HG03469 (cell line): Measurements from ENCODE around the gene PLEKHG5.

Experiments used
- ATAC-seq: cut with Tn5 transposase; IDR thresholded peaks from one replicate; pipeline ENCODE4 v1.9.1; 2021; ENCODE audit warnings: mild to moderate bottlenecking, moderate library complexity, moderate number of reproducible peaks; ENCODE audit not compliant: unreplicated experiment

The PLEKHG5 gene

DNA sequence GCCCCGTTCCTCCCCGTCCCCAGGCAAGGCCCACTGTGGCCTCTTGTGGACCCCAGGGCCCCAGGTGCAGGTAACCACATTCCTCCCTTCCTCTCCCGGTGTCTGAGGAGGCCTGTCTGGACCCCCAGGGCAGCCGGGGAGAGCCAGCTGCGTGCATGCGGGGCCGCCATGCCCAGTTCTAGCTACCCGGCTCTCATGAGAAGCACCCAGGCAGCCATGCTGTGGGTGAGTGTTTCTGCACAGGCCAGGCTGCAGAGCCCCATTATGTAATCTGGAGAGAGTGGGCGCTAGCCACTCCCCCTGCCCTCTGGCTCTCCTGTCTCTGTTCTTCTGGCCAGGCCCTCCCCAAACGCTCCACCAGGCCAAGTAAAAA, 18.4 kb upstream of the PLEKHG5 start:
- ATAC-seq = no peak

DNA sequence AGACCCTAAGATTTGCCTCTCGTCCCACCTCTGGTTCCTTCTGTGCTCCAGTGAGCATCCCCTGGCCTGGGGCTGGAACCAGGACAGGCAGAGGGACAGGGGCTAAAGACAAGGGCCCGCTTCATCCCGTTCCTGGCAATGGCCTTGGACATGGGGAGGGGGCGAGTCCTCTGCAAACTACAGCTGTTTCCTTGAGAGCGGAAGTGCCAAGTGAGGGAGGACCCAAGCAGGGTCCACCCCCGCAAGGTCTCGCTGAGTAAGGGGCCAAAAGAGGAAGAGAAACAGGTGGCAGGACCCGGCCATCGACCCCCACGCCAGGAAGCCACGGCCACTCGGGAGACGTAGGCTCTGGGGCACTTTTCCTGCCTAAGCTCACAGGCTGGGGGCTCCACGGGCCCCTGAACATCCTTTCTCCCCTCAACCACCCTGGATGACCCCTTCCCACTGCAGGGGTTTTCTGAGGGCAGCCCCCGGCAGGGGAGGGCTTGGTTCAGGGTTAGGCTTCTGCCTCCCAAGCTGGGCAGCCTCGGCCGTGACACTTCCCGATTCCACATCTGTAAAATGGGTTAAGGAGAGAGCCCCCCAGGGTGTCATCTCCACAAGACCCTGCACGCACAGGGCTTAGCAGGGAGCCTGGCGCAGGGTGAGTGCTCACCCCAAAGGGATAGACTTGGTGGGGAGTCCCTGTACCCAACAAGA, 17.9 kb upstream of the PLEKHG5 start:
- ATAC-seq = no peak

DNA sequence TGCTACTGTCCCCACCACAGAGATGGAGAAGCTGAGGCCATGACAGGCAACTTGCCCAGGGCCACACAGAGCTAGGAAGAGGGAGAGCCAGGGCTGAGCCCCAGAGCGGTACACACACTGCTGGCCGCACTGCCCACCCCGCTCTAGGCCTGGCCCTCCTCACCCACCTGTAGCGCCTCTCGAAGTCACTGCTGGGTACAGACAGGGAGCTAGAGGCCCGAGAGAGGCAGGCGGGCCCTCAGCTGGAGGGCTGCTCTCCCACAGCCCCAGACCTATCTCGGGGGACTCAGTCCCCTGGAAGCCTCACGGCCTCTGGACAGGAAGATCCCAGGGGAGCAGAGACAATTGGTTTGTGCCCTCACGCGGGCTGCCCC, 17.3 kb upstream of the PLEKHG5 start:
- no peak for ATAC-seq

DNA sequence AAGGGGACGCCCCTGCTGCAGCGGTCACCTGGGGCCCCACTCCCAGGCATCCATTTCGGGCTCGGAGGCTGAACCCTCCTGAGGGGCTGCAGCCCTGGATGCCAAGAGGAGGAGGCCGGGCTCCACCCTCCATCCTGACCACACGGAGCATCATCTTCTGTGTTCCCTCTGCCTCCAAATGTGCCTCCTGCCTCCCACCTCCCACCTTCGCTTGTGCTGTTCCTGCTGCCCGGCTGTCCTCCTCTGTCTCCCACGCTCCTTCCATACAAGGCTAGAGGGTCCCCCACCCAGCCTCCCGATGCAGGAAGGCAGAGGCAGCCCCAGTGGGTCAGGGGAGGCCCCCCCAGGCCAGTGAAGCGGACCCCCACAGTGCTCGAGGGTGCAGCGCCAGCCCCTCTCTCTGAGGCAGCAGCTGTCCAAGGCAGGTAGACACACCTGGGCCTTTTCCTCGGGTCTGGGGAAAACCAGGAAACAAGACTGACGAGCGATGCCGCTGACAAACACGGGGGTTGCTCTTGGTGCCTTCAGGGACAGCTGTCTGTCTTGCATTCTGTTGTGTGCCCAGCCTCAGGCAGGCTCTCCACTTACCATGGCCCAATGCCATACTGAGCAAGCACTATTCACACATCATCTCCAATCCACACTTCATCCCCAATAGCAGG, 16.8 kb upstream of the PLEKHG5 start:
- ATAC-seq = no peak

DNA sequence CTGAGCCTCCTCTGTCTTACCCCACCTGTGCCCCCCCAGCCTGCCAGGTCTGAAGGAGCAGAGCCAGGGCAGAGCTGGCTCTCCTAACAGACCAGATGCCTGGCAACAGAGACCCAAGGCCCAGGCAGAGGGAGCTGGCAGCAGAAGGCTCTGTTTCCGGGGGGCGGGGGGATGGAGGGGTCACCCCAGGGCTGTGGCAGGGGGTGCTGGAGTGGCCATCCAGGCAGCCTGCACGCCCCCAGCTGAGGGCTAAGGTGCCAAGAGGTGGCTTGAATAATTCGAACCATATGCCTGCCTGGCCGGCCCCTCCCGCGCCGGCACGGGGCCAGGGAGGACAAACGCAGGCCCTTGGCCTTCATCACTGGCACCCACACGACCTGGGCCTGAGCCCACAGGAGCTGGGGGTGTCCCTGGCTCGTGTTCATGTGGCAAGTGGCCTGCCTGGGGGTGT, 16.0 kb upstream of the PLEKHG5 start:
- no peak for ATAC-seq

DNA sequence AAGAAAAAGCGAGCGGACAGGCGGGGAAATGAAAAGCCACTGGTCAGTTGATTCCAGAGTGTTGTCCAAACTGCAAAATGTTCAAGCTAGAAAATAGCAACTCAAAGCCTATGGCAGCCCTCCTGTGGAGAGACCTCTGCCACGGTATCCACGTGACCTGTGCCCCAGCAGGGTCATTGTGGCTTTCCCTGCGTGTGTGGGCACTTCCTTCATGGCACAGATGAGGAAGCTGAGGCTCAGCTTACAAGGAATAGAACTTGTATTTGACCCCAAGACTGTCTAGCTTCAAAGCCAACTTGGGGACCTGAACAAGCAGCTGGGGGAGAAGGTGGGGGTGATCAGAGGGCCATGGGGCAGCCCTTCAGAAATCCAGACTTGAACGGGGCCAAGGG, 15.6 kb upstream of the PLEKHG5 start:
- ATAC-seq = no peak

DNA sequence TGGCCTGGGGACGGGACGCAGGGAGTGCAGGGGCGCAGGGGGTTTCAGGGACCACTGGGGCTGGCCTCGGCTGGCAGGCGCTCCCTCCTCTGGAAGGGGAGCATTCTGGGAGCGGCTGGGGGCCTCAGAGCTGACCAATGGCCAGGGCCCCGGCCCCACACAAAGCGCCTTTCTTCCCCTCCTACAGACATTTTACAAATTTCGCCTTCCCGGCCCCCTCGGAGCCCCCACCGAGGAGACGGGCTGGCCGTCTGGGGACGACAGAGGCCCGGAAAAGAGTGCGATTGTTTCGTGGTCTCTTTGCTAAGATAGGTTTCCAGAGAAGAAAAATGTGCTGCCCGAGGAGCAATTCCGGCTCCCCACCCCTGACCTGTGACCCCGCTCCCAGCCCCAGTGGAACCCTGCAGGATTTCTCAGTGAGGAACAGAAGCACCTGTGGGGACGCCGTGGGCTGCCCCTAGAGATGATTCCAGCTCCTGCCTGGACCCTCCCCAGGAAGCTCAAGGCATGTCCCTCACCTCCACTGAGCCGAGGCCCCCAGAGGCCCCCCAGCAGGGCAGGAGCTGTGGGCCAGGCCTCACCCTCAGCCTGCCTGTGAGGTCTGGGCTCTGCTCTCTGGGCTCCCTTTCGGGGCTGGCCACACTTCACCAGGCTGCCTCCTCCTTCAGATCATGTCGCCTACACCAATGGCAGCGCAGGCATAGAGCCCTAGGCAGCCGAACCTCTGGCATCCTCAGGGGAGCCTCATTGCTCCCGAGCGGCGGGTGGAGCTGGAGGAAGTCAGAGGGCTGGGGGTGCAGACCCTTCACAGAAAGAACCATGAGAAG, 15.0 kb upstream of the PLEKHG5 start:
- no peak for ATAC-seq

DNA sequence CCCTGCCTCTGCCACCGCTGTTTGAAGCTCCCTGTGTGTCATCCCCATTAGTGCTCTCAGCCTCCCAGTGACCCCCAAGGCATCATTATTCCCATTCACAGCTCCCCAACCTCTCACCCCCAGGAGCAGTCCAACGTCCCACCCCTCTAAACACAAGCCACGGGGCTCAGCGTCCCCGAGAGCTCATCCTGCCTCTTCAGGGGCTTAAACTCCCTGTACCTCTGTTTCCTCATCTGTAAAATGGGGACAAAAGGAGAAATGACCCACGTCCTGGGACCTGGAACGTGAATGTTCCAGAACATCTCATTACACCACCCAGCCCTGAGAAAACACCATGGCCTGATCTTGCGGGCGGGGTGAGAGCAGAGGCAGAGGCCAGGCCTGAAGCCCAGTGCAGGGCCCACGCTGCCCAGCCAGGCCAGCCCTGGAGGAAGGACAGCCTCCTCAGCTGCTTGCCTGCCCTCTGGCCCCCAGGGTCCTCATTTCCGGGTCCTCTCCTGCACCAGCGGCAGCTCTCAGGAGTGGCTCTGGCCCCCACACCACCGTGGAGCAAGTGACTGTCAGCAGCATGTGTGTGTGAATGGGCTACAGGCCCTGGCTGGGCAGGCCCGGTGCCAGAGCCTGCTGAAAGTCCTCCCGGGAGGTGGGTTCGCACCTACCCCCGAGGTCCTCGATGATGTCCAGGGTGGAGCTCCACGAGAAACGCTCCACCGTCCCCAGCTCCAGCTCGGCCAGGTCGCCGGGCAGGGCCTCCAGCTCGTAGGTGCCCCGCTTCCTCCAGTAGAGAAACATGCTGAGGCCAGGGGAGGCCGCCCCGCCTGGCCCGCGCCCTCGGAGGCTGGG, 14.1 kb upstream of the PLEKHG5 start:
- ATAC-seq = no peak

DNA sequence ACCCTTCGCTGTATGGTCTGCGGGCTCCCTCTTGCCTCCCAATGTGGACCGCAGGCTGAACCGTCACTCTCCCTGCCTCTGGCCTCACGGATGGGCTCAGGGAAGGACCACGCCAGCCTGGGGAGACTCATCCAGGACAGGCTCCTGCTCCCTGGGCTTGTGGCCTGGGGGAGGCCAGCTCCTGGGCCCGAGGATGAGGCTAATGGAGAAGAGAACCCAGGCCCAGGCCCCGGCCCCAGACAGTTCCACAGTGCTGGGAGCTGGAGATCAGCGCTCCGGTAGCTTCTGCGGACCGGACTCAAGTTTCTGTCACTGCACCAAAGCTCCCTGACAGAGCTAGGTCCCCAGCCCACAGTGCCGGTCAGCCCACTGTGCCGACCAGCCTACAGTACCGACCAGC, 13.4 kb upstream of the PLEKHG5 start:
- no peak for ATAC-seq

DNA sequence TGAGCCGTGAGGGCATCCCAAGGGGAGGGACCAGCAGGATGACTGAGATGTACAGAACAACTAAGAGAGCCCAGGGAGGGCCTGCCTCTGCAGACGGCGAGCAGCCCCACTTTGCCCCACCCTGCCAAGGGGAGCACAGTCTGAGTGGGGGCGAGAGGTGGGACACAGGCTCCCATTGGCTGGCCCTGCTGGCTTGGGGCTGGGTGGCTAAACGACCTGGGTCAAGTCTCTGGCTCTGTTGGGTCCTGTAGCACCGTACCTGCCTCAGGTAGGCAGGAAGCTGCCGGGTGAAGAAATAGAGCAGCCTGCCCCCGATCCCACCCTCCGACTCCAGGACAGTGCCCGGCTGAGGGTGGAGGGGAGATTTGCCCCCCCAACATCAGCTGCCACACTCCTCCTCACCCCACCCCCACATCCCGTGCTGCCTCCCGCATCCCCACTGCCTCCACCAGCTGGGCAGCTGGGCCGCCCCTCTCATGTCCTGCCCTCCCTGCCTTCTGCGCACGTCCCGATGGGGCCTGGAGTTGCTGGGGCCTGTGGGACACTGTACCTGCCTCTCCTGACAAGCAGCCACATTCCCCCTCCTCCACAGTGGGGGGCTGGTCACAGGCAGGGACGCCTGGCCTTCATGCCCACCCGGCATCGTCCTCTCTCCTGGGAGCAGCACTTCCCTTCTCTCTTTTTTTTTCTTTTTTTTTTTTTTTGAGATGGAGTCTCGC, 12.6 kb upstream of the PLEKHG5 start:
- ATAC-seq = no peak

DNA sequence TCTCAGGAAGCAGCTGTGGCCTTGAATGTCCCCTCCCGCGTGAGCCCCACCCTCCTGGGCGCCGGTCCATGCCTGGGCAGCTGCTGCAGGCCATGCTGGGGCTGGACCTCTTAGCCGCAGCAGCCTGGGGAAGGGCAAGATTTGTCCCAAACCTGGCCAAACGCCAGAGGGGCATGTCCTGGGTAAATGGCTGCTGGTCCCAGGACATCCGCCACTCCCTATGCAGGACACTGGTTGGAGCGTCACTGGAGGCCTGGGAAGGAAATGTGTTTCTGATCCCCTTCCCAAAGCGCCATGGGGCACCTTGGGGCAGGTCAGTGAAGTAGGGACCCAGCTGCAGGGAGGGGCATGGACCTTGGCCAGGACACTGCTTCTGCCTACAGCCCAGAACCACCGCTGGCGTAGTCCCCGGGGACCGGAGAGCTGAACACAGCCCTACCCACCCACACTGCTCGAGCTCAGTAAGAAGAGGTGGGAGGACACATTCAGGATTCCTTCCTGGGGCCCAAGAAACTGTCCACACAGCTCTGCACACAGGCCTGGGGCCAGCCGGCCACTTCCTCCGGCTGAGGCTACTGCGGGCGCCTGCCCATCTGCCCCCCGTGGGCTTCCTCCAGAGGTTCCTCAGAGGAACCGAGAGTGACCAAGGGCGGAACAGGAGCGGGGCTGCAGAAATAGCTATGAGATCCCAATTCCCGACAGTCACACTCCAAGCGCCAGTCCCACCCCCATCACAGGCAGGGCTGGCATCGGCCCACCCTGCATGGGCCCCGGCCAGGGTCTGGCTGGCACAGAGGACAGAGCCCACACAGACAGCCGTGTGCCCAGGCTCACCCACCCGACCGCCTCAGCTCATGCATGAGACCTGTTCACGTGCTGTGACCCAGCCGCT, 10.8 kb upstream of the PLEKHG5 start:
- ATAC-seq = no peak

DNA sequence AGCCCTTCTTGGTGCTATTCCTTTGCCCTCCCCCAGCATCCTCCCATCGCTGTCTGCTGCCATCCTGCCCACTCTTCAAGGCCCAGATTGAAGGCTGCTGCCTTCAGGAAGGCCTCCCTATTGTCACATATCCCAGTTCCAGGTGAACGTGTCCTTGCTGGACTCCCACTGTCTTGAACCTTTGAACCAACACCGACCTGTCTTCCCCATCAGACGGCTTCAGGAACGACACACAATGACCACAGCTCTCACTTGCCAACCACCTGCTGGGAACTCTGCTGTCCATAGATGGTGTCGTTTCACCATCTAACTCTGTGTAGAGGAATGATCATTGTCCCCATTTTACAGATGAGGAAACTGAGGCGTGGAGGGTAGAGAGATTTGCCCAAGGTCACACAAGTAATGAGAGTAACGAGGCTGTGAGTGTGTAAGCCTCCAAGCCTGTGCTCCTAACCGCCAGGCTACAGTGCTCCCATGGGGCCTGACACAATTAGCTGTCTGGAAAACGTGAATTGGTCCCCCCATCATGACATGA, 9.9 kb upstream of the PLEKHG5 start:
- no peak for ATAC-seq

DNA sequence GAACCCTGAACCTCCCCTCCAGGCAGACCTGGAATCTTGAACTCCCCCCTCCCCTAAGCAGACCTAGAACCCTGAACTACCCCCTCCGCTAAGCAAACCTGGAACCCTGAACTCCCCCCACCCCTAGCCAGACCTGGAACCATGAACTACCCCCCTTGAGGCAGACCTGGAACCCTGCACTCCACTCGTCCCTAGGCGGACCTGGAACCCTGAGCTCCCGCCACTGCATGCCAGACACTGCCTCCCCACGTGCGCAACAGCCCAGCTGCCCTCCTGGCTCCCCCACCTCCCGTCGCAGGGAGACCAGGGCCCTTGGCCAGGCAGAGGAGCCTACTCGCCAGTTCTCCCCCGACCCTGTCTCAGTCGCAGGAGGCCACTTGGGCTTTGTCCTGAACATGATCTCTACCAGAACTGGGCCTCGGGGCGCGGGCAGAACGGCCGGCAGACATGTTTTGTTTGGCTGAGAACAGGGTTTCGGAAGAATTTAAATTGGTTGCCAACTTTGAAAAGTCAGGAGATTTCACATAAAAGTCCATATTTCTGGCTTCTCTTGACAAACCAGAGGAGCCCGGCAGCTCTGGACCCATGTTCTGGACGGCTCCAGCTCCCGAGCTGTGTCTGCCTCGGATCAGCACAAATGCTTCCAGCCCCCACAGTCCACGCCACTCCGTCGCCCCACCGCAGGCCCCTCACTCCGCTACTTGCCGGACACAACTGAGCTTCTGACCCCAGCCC, 9.2 kb upstream of the PLEKHG5 start:
- no peak for ATAC-seq

DNA sequence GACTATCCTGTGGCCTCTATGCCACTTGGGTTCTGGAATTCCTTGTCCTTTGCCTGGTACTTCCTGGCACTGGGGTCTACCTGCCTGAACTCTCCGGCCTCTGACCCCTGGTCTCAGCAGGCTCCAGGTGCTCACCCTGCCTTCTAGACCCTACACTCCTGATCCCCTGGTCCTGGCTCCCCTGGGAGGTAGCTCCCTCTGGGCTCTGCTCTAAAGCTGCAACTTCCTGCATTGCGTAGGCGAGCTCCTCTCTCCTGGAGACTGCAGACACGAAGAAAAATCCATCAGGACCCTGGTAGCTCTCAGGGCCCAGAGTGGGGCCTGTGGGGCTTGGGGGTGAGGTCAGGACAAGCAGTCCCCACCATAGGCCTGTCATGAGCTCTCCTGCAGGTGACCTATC, 7.8 kb upstream of the PLEKHG5 start:
- ATAC-seq = no peak

DNA sequence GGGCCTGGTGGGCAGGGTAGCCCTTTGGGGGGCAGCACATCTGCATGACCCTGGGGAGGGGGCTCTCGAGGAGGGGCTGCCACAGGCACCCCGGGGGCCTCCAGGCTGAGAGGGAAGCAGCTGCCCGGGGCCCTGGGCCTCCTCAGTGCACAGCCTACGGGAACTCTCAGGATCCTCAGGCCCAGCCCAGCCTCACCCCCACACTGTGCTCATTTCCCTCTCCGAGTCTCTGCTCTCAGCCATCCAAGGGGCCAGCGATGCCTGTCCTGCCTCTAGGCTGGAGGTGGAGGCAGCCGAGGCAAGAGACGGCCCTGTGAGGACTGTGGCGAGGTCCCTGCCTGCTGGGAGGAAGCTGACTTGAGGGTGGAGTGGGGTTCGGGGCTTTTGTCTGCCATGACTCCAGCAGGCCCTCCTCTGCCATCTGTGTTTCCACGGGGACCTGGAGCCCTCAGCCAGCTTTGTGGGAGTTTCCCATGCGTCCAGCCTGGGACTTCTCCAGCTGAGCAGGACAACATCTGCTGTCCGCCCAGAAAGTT, 7.2 kb upstream of the PLEKHG5 start:
- no peak for ATAC-seq

DNA sequence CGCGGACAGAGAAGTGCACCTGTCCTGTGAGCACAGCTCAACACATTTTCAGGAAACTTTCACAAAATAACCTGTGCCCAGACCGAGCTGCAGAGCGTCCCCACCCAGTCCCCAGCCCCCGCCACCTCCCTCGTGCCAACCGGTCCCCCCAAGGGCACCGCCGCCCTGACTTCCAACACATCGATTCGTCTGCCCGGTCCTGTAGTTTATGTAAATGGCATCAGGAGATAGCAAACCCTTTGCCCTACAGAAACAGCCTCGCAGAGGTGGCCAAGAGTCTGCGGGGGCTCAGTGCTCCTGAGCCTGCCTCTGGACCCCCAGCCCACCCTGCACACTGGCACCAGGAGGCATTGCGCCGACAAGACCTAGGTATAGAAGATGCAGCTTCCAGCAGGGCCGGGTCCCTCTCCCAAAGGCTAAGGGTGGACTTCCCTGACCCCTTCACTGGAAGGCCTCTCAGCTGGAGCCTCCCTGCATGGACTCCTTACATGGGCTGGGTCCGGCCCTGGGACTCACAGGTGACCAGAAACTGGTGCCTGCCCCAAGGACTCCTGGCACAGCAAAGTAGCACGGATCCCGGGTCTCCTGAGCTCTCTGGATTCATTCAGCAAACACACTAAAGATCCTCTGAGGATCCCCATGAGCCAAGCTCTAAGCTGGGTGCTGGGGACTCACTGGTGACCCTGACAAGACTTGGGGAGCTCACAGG, 6.6 kb upstream of the PLEKHG5 start:
- ATAC-seq = no peak

DNA sequence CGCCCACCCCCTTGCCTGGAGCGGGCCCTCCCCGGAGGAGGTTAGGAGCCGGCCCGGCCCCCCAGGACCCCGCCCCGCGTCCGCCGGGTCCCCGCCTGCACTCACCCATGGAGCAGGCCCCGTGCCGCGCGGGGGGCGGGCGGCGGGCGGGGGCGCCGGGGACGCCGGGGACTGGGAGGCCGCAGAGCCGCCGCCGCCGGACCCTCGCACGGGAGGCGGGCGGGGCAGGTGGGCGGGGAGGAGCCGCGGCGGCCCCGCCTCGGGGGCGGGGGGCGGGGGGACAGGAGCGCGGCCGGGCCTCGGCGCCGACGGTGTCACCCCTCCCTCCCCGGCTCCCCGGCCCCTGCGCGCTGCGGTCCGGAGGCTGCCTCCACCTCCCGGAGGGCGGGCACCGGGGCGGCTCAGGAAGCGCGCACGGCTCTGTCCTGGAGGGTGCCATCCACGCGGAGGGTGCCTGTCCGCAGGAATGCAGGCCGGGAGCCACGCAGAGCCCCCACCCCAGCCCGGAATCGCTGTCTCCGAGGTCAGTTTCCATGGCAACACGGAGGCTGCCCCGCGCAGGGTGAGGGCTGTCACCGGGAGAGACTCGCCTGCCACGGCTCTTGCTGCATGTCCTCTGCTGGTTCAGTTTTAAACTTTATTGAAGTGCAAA, 5.9 kb upstream of the PLEKHG5 start:
- no peak for ATAC-seq
